Neural progenitor cell (in vitro differentiated cells): Measurements from ENCODE around the gene FARS2. TPM values are rescaled to one million over a fixed set of nuclear protein-coding genes. Genes with fewer than 3 reads are reported as not detected.

Experiments used
- DNase-seq: peaks from one replicate; pipeline ENCODE4 v3.0.0-alpha.2; 2016; ENCODE audit warnings: low spot score
- H2AFZ ChIP-seq: fragments of 200-600 bp; sonication (generic); replicated peaks from 2 replicates; pipeline ENCODE4 v1.6.1; 2016; ENCODE audit warnings: antibody characterized with exemption
- H3F3A ChIP-seq: fragments of 200-600 bp; sonication (generic); 2 replicates; pipeline ENCODE4 v1.6.1; 2016; ENCODE audit warnings: antibody characterized with exemption, low read depth
- H3K27ac ChIP-seq: fragments of 200-600 bp; sonication (generic); 2 replicates; pipeline ENCODE4 v1.5.1; 2016; ENCODE audit warnings: mild to moderate bottlenecking
- H3K27me3 ChIP-seq: fragments of 200-600 bp; sonication (generic); 2 replicates; pipeline ENCODE4 v1.6.1; 2016; ENCODE audit warnings: mild to moderate bottlenecking, moderate library complexity
- H3K36me3 ChIP-seq: fragments of 200-600 bp; sonication (generic); 2 replicates; pipeline ENCODE4 v1.5.1; 2016
- H3K4me1 ChIP-seq: fragments of 200-600 bp; sonication (generic); 2 replicates; pipeline ENCODE4 v1.6.1; 2016; ENCODE audit warnings: mixed run types
- H3K4me2 ChIP-seq: fragments of 200-600 bp; sonication (generic); 2 replicates; pipeline ENCODE4 v1.6.1; 2016
- H3K4me3 ChIP-seq: fragments of 200-600 bp; sonication (generic); 2 replicates; pipeline ENCODE4 v1.5.1; 2016
- H3K79me2 ChIP-seq: fragments of 200-600 bp; sonication (generic); 2 replicates; pipeline ENCODE4 v1.6.1; 2016; ENCODE audit warnings: low read depth
- H3K9ac ChIP-seq: fragments of 200-600 bp; sonication (generic); 2 replicates; pipeline ENCODE4 v1.6.1; 2016
- H3K9me3 ChIP-seq: fragments of 200-600 bp; sonication (generic); 2 replicates; pipeline ENCODE4 v1.5.1; 2016; ENCODE audit warnings: low read depth
- H4K20me1 ChIP-seq: fragments of 200-600 bp; sonication (generic); 2 replicates; pipeline ENCODE4 v1.6.1; 2016; ENCODE audit warnings: low read depth
- H3K27ac Mint-ChIP-seq: 3 replicates; pipeline ENCODE4 v1.8.0; 2021; ENCODE audit warnings: mixed read lengths
- H3K27me3 Mint-ChIP-seq: 2 replicates; pipeline ENCODE4 v1.8.0; 2022; ENCODE audit warnings: low read depth, mild to moderate bottlenecking, inconsistent platforms, moderate library complexity, mixed read lengths; ENCODE audit not compliant: insufficient read depth
- H3K36me3 Mint-ChIP-seq: 3 replicates; pipeline ENCODE4 v1.8.0; 2021; ENCODE audit warnings: mixed read lengths
- H3K4me1 Mint-ChIP-seq: 3 replicates; pipeline ENCODE4 v1.8.0; 2021; ENCODE audit warnings: mixed read lengths
- H3K4me3 Mint-ChIP-seq: 3 replicates; pipeline ENCODE4 v1.8.0; 2021; ENCODE audit warnings: mild to moderate bottlenecking, moderate library complexity, mixed read lengths
- H3K9me3 Mint-ChIP-seq: 3 replicates; pipeline ENCODE4 v1.8.0; 2020; ENCODE audit warnings: mixed read lengths
- EZH2 ChIP-seq: fragments of 200-600 bp; sonication (generic); IDR thresholded peaks from 2 replicates; pipeline ENCODE4 v1.6.1; 2017; ENCODE audit warnings: antibody characterized with exemption, mild to moderate bottlenecking, moderate library complexity
- EZH2phosphoT487 ChIP-seq: fragments of 200-600 bp; sonication (generic); IDR thresholded peaks from 2 replicates; pipeline ENCODE4 v1.6.1; 2017; ENCODE audit warnings: antibody characterized with exemption
- total RNA-seq: library from RNA; depleted of rRNA; stranded (reverse); fragments of >200 nt; gene quantifications from 2 replicates; pipeline ENCODE4 v1.2.3, GENCODE V29; 2015; ENCODE audit warnings: low replicate concordance
- TF ChIP-seq, protein P1 (sequence below): fragments of 200-600 bp; sonication (generic); IDR thresholded peaks from 2 replicates; pipeline ENCODE4 v1.5.1; 2017; ENCODE audit warnings: antibody characterized with exemption, mild to moderate bottlenecking

Gene FARS2
- total RNA-seq, 1 donor from 2014 or later = 10.8 TPM

DNA sequence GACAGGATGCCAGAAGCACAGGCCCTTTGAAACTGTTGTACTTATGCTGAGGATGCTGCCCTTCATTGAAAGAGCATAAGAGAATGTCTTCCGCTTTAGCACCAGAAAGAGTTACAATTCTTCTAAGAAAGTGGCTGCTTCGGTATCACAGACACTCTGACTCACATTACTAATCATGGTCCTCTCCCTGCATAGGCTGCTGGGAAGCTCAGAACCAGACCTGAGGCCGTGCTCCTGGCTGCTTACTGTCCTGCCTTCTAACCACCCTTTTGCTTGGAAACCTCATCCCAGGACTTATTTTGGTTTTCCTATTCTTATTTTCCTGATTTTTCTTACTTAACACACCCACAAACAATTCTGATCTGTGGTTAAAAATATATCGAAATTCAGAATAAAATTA is 23.5 kb upstream of the FARS2 start:
- H3K27me3 Mint-ChIP-seq = no peaks in the 10 kb centered on the region
- peaks cover 2% of the 10 kb centered on the region for H3K36me3 ChIP-seq
- peaks cover 6% of the 10 kb centered on the region for H3K4me1 Mint-ChIP-seq
- H3K4me2 ChIP-seq = no peak overlapping the region
- TF ChIP-seq, protein P1, sequence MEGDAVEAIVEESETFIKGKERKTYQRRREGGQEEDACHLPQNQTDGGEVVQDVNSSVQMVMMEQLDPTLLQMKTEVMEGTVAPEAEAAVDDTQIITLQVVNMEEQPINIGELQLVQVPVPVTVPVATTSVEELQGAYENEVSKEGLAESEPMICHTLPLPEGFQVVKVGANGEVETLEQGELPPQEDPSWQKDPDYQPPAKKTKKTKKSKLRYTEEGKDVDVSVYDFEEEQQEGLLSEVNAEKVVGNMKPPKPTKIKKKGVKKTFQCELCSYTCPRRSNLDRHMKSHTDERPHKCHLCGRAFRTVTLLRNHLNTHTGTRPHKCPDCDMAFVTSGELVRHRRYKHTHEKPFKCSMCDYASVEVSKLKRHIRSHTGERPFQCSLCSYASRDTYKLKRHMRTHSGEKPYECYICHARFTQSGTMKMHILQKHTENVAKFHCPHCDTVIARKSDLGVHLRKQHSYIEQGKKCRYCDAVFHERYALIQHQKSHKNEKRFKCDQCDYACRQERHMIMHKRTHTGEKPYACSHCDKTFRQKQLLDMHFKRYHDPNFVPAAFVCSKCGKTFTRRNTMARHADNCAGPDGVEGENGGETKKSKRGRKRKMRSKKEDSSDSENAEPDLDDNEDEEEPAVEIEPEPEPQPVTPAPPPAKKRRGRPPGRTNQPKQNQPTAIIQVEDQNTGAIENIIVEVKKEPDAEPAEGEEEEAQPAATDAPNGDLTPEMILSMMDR = no peak
- TF ChIP-seq EZH2phosphoT487 = no peak
- TF ChIP-seq EZH2 = no peak
- no peaks in the 10 kb centered on the region for H3K9me3 Mint-ChIP-seq
- peaks cover 3% of the 10 kb centered on the region for H4K20me1 ChIP-seq
- no peak overlapping the region for H2AFZ ChIP-seq
- peaks cover 4% of the 10 kb centered on the region for H3K79me2 ChIP-seq
- no peak overlapping the region for H3K27ac ChIP-seq
- H3K4me1 ChIP-seq = no peaks in the 10 kb centered on the region
- H3K9me3 ChIP-seq = no peaks in the 10 kb centered on the region
- H3K36me3 Mint-ChIP-seq = peaks cover 4% of the 10 kb centered on the region
- H3K4me3 Mint-ChIP-seq = no peak overlapping the region
- no peak overlapping the region for H3K27ac Mint-ChIP-seq
- no peak for DNase-seq
- no peaks in the 10 kb centered on the region for H3K27me3 ChIP-seq
- H3K9ac ChIP-seq = no peak overlapping the region
- no peak overlapping the region for H3K4me3 ChIP-seq
- no peaks in the 10 kb centered on the region for H3F3A ChIP-seq

DNA sequence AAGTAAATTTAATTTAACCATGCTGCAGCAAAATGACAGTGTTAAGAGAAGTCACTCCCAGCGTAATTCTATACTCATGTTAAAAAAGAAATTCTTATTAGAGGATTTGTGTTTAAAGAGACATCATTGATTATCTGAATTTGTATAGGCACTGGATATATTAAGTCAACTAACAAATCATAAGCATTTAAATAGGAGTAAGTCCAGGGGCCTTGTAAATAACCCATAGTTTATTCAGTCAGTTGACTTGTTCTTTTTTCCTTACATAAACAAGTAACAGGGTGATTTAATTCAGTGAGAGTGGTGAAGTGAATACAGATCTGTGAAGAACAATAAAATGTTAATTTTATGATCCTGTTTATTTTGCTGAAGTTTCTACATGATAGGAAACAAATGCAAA is 23.0 kb upstream of the FARS2 start:
- H3K27ac Mint-ChIP-seq = no peak overlapping the region
- no peaks in the 10 kb centered on the region for H3F3A ChIP-seq
- peaks cover 8% of the 10 kb centered on the region for H3K36me3 Mint-ChIP-seq
- H3K27ac ChIP-seq = no peak overlapping the region
- H3K27me3 ChIP-seq = no peaks in the 10 kb centered on the region
- no peak overlapping the region for H2AFZ ChIP-seq
- no peak overlapping the region for H3K4me3 ChIP-seq
- peaks cover 6% of the 10 kb centered on the region for H3K4me1 Mint-ChIP-seq
- no peaks in the 10 kb centered on the region for H3K9me3 ChIP-seq
- TF ChIP-seq EZH2phosphoT487 = no peak
- no peak for DNase-seq
- peaks cover 2% of the 10 kb centered on the region for H3K36me3 ChIP-seq
- H3K4me1 ChIP-seq = no peaks in the 10 kb centered on the region
- peaks cover 3% of the 10 kb centered on the region for H4K20me1 ChIP-seq
- H3K9ac ChIP-seq = no peak overlapping the region
- no peaks in the 10 kb centered on the region for H3K27me3 Mint-ChIP-seq
- no peak overlapping the region for H3K4me2 ChIP-seq
- H3K79me2 ChIP-seq = peaks cover 8% of the 10 kb centered on the region
- no peaks in the 10 kb centered on the region for H3K9me3 Mint-ChIP-seq
- no peak overlapping the region for H3K4me3 Mint-ChIP-seq

DNA sequence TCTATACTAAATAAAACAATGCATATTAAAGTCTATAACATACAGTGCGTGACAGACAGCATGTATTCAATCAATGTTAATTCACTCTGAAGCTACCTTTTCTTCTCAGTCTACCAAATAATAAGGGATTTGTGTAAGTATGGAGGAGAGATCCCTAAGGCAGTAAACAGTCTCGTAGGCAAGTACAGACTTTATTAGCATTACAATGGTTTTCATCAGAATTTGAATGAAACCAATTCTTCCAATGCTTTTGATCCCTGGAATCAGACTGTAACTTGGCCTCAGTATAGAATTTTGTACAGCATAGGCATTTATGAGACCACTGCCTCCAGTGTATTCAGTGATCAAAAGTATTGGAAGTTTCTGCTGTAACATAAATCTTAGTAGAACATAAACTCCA is 20.1 kb upstream of the FARS2 start:
- DNase-seq = no peak

DNA sequence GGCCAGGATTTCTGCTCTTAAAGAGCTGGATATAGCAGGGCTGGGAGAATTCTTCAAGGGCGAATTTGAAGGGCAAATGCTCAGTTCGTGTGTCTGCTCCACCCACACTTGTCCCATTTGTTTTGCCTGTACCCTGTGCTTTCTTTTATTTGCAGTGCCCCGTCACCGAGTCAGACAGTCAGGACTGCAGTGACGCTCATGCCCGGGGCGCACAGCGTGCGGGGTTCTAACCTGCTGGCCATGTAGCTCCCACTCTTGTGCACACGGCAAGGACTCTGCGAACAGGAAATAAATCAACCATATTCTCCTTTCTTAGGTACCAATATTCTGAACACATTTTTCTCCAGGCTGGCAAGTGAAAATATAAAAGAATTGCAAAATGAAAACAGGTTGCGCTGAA is 18.2 kb upstream of the FARS2 start:
- H3K27ac Mint-ChIP-seq = no peak overlapping the region
- H3K36me3 ChIP-seq = no peaks in the 10 kb centered on the region
- H3K9ac ChIP-seq = no peak overlapping the region
- peaks cover 3% of the 10 kb centered on the region for H3K27me3 Mint-ChIP-seq
- H3K4me3 Mint-ChIP-seq = no peak overlapping the region
- no peaks in the 10 kb centered on the region for H3K9me3 Mint-ChIP-seq
- H3K4me1 Mint-ChIP-seq = peaks cover 11% of the 10 kb centered on the region
- H3K27me3 ChIP-seq = no peaks in the 10 kb centered on the region
- no peak overlapping the region for H3K4me3 ChIP-seq
- no peaks in the 10 kb centered on the region for H3K4me1 ChIP-seq
- H3K36me3 Mint-ChIP-seq = peaks cover 18% of the 10 kb centered on the region
- H4K20me1 ChIP-seq = peaks cover 7% of the 10 kb centered on the region
- no peak overlapping the region for H3K27ac ChIP-seq
- H3K4me2 ChIP-seq = no peak overlapping the region
- H2AFZ ChIP-seq = no peak overlapping the region
- H3K79me2 ChIP-seq = peaks cover 28% of the 10 kb centered on the region
- TF ChIP-seq, protein P1 = no peak
- no peak for TF ChIP-seq EZH2
- no peak for TF ChIP-seq EZH2phosphoT487
- no peaks in the 10 kb centered on the region for H3K9me3 ChIP-seq
- no peaks in the 10 kb centered on the region for H3F3A ChIP-seq
- no peak for DNase-seq

More for the DNA sequence above, 20.1 kb upstream of the FARS2 start:
- Histone ChIP-seq H3K27ac (no peak overlapping the region), H3F3A (no peaks in the 10 kb centered on the region), H3K79me2 (peaks cover 15% of the 10 kb centered on the region), H3K9ac (no peak overlapping the region), H2AFZ (no peak overlapping the region), H3K36me3 (no peaks in the 10 kb centered on the region), H3K4me2 (no peak overlapping the region), H3K27me3 (no peaks in the 10 kb centered on the region), H3K4me1 (no peaks in the 10 kb centered on the region), H4K20me1 (peaks cover 3% of the 10 kb centered on the region), H3K4me3 (no peak overlapping the region), H3K9me3 (no peaks in the 10 kb centered on the region)
- TF ChIP-seq, protein P1 = no peak
- no peak for TF ChIP-seq EZH2phosphoT487
- no peak for TF ChIP-seq EZH2
- Mint-ChIP-seq H3K27me3 (peaks cover 3% of the 10 kb centered on the region), H3K27ac (no peak overlapping the region), H3K36me3 (peaks cover 15% of the 10 kb centered on the region), H3K4me3 (no peak overlapping the region), H3K9me3 (no peaks in the 10 kb centered on the region), H3K4me1 (peaks cover 6% of the 10 kb centered on the region)
